Measurements from ENCODE around the gene MAST4. TPM values are rescaled to one million over a fixed set of nuclear protein-coding genes. Genes with fewer than 3 reads are reported as not detected.

MAST4 gene
- total RNA-seq, 2 experiments from 2014 or later: 1.3 to 21.9 TPM

- DNase-seq (ENCODE audit: low spot score): no peak
- Histone ChIP-seq H3K4me2 (ENCODE audit: low read length) (no peak overlapping the region), H3K79me2 (ENCODE audit: insufficient read depth, low read depth, low read length) (no peaks in the 10 kb centered on the region), H4K20me1 (ENCODE audit: insufficient read depth, low read length) (0 out of 2 replicates have a peak, but pooled peaks cover 3% of the 10 kb centered on the region), H3K9me3 (ENCODE audit: low read length) (no peaks in the 10 kb centered on the region), H3K4me3 (ENCODE audit: low read depth, low read length, poor library complexity, severe bottlenecking) (no peak overlapping the region), H2AFZ (ENCODE audit: low read length) (no peak overlapping the region), H3K9me2 (ENCODE audit: insufficient read depth, low read length) (no peaks in the 10 kb centered on the region), H3K27ac (ENCODE audit: low read depth, low read length, poor library complexity, severe bottlenecking) (no peak overlapping the region), H3K36me3 (ENCODE audit: insufficient read depth, low read length) (no peaks in the 10 kb centered on the region), H3K4me1 (ENCODE audit: insufficient read depth, low read length, poor library complexity, severe bottlenecking) (no peaks in the 10 kb centered on the region)
- CTCF ChIA-PET (ENCODE audit: unreplicated experiment): no interaction called here
- intact Hi-C loops (cut with micrococcal nuclease; ENCODE audit: unreplicated experiment): loop anchor here (5.0 kb wide), 1 partner anchor 119 kb away; no protein-coding TSS in a partner anchor
- BruUV-seq (replicated peaks): no TSS peak
- POLR2A ChIA-PET: interaction anchor here (0.9 kb wide), 1 partner anchor 19 kb away, joined by 3 read pairs; no protein-coding TSS in a partner anchor
- TF ChIP-seq, protein P1, sequence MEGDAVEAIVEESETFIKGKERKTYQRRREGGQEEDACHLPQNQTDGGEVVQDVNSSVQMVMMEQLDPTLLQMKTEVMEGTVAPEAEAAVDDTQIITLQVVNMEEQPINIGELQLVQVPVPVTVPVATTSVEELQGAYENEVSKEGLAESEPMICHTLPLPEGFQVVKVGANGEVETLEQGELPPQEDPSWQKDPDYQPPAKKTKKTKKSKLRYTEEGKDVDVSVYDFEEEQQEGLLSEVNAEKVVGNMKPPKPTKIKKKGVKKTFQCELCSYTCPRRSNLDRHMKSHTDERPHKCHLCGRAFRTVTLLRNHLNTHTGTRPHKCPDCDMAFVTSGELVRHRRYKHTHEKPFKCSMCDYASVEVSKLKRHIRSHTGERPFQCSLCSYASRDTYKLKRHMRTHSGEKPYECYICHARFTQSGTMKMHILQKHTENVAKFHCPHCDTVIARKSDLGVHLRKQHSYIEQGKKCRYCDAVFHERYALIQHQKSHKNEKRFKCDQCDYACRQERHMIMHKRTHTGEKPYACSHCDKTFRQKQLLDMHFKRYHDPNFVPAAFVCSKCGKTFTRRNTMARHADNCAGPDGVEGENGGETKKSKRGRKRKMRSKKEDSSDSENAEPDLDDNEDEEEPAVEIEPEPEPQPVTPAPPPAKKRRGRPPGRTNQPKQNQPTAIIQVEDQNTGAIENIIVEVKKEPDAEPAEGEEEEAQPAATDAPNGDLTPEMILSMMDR (conservative IDR thresholded peaks at IDR 0.05; ENCODE audit: low read length): no peak
- no peak for TF ChIP-seq EZH2phosphoT487 (IDR thresholded peaks at IDR 0.05; ENCODE audit: borderline replicate concordance, low read depth, low read length)
Observed at GRCh38 chr5:66813306-66813705, 217.1 kb downstream of the MAST4 start.

- no TSS peak for BruUV-seq (replicated peaks)
- H2AFZ ChIP-seq (ENCODE audit: low read length): no peak overlapping the region
Observed at GRCh38 chr5:66814146-66814991, 218.2 kb downstream of the MAST4 start.

More at GRCh38 chr5:66814146-66814991, 218.2 kb downstream of the MAST4 start:
- Histone ChIP-seq H3K9me2 (ENCODE audit: insufficient read depth, low read length) (no peaks in the 10 kb centered on the region), H3K4me1 (ENCODE audit: insufficient read depth, low read length, poor library complexity, severe bottlenecking) (no peaks in the 10 kb centered on the region), H3K27ac (ENCODE audit: low read depth, low read length, poor library complexity, severe bottlenecking) (no peak overlapping the region), H3K9me3 (ENCODE audit: low read length) (no peaks in the 10 kb centered on the region), H3K36me3 (ENCODE audit: insufficient read depth, low read length) (no peaks in the 10 kb centered on the region), H3K79me2 (ENCODE audit: insufficient read depth, low read depth, low read length) (no peaks in the 10 kb centered on the region), H3K4me2 (ENCODE audit: low read length) (no peak overlapping the region), H4K20me1 (ENCODE audit: insufficient read depth, low read length) (0 out of 2 replicates have a peak, but pooled peaks cover 3% of the 10 kb centered on the region), H3K4me3 (ENCODE audit: low read depth, low read length, poor library complexity, severe bottlenecking) (no peak overlapping the region)
- intact Hi-C loops (cut with micrococcal nuclease; ENCODE audit: unreplicated experiment): loop anchor here (1.0 to 5.0 kb wide), 2 partner anchors 118 to 393 kb away; no protein-coding TSS in a partner anchor
- DNase-seq (ENCODE audit: low spot score): peak; percentile 54
- no peak for TF ChIP-seq EZH2phosphoT487 (IDR thresholded peaks at IDR 0.05; ENCODE audit: borderline replicate concordance, low read depth, low read length)
- TF ChIP-seq, protein P1 (conservative IDR thresholded peaks at IDR 0.05; ENCODE audit: low read length): peak; percentile 85
- ChIA-PET POLR2A (interaction anchor here (0.7 kb wide), 1 partner anchor 169 kb away, joined by 3 read pairs; no protein-coding TSS in a partner anchor), CTCF (ENCODE audit: unreplicated experiment) (interaction anchor here (0.6 to 1.0 kb wide), 2 partner anchors 56 to 335 kb away, joined by 3 read pairs; no protein-coding TSS in a partner anchor)
